ENCODE results near the gene NFIB.
A peak's percentile ranks its signal among the peaks of the same experiment; 100 is the strongest.

NFIB gene

GRCh38 chr9:14079440-14079839, 234.5 kb downstream of the NFIB start:
- no peaks in the 10 kb centered on the region for H3K36me3 ChIP-seq (ENCODE audit: low read depth)
- no peak for TF ChIP-seq CTCF (IDR thresholded peaks at IDR 0.05; ENCODE audit: poor library complexity, severe bottlenecking)
- peak overlapping the region; percentile 63 for H3K27ac ChIP-seq (ENCODE audit: poor library complexity, severe bottlenecking)
- DNase-seq (ENCODE audit: low spot score) (no peak), ATAC-seq (ENCODE audit: low read depth) (no peak)
- H3K4me1 ChIP-seq (ENCODE audit: insufficient read depth, poor library complexity, severe bottlenecking), result peaks cover 15% of the 10 kb centered on the region
- H3K27me3 ChIP-seq (ENCODE audit: insufficient read depth, poor library complexity, severe bottlenecking), result no peaks in the 10 kb centered on the region
- no peaks in the 10 kb centered on the region for H3K9me3 ChIP-seq (ENCODE audit: severe bottlenecking)
- no peak overlapping the region for H3K4me3 ChIP-seq (ENCODE audit: severe bottlenecking)

DNA sequence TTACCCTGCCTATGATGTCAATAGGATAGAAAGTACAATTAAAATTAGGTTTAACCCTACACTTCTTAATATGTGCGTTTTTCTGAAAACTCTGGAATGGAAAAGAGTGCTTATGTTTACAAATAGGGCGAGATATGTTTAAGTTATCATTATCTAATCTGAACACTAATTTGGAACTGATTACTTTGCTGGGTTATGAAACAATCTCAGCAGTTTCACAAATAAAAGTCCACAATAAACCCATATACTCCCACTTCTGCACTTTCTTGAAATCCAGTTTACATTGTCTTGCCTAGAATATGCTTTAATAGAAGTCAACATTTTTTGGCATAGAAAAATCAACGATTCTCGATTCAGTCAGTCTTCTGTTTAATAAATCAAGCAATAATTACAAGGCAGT, 236.3 kb downstream of the NFIB start:
- no peak overlapping the region for H3K27ac ChIP-seq (ENCODE audit: poor library complexity, severe bottlenecking)

DNA sequence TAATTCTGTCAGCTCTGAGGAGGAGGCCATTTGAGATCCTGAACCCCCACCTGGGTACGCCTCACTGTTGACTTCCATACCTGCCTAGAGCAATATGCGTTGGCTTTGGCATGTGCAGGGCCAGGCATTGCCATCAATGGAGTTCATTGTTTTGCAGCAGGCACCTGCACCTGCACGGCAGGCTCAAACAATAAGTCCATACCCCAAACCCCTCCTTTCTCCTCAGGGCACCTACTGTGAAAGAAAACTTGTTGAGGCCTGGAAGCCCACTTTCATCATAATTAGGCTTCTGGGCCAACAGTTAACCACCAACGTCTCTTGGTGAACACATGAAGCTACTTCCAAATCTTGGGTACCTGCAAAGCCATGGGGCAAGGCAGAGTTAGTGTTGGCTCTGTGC, 238.7 kb downstream of the NFIB start:
- ATAC-seq (ENCODE audit: low read depth) (peak; percentile 30; the same call in 1 of the 3 replicates), DNase-seq (ENCODE audit: low spot score) (no peak)
- Histone ChIP-seq H3K27ac (ENCODE audit: poor library complexity, severe bottlenecking) (no peak overlapping the region), H3K9me3 (ENCODE audit: severe bottlenecking) (no peaks in the 10 kb centered on the region), H3K4me1 (ENCODE audit: insufficient read depth, poor library complexity, severe bottlenecking) (no peaks in the 10 kb centered on the region), H3K27me3 (ENCODE audit: insufficient read depth, poor library complexity, severe bottlenecking) (no peaks in the 10 kb centered on the region), H3K36me3 (ENCODE audit: low read depth) (no peaks in the 10 kb centered on the region), H3K4me3 (ENCODE audit: severe bottlenecking) (no peak overlapping the region)
- no peak for TF ChIP-seq CTCF (IDR thresholded peaks at IDR 0.05; ENCODE audit: poor library complexity, severe bottlenecking)

More for the DNA sequence above, 236.3 kb downstream of the NFIB start:
- H3K27me3 ChIP-seq (ENCODE audit: insufficient read depth, poor library complexity, severe bottlenecking), result no peaks in the 10 kb centered on the region
- H3K4me1 ChIP-seq (ENCODE audit: insufficient read depth, poor library complexity, severe bottlenecking), result peaks cover 15% of the 10 kb centered on the region
- H3K9me3 ChIP-seq (ENCODE audit: severe bottlenecking), result no peaks in the 10 kb centered on the region
- no peaks in the 10 kb centered on the region for H3K36me3 ChIP-seq (ENCODE audit: low read depth)
- ATAC-seq (ENCODE audit: low read depth), result no peak
- no peak for TF ChIP-seq CTCF (IDR thresholded peaks at IDR 0.05; ENCODE audit: poor library complexity, severe bottlenecking)
- DNase-seq (ENCODE audit: low spot score), result no peak
- H3K4me3 ChIP-seq (ENCODE audit: severe bottlenecking), result no peak overlapping the region

GRCh38 chr9:14072850-14073249, 241.1 kb downstream of the NFIB start:
- Histone ChIP-seq H3K27me3 (ENCODE audit: insufficient read depth, poor library complexity, severe bottlenecking) (no peaks in the 10 kb centered on the region), H3K4me1 (ENCODE audit: insufficient read depth, poor library complexity, severe bottlenecking) (no peaks in the 10 kb centered on the region), H3K36me3 (ENCODE audit: low read depth) (no peaks in the 10 kb centered on the region), H3K27ac (ENCODE audit: poor library complexity, severe bottlenecking) (no peak overlapping the region), H3K4me3 (ENCODE audit: severe bottlenecking) (no peak overlapping the region), H3K9me3 (ENCODE audit: severe bottlenecking) (no peaks in the 10 kb centered on the region)
- DNase-seq (ENCODE audit: low spot score) (no peak), ATAC-seq (ENCODE audit: low read depth) (no peak; the same call in 2 of the 3 replicates)
- TF ChIP-seq CTCF (IDR thresholded peaks at IDR 0.05; ENCODE audit: poor library complexity, severe bottlenecking), result no peak

DNA sequence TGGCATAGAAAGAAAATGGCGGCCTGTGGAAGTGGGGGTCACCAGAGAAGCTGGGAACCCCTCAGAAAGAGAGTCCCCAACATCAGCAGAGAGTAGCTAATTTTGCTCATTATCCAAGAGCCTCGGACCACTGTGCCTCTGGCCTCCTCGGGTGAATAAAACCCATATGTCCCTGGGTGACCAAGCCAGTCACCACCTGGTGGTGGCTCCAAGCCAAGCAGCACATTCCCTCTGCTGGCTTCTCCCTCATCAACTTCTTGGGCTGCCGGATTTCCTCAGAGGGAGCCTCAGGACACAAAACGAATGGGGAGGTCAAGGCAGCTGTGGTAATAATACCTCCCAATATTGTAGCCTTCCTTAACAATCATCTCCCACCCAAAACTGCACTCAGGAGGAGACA, 242.5 kb downstream of the NFIB start:
- Histone ChIP-seq H3K36me3 (ENCODE audit: low read depth) (no peaks in the 10 kb centered on the region), H3K9me3 (ENCODE audit: severe bottlenecking) (no peaks in the 10 kb centered on the region), H3K27ac (ENCODE audit: poor library complexity, severe bottlenecking) (no peak overlapping the region), H3K4me3 (ENCODE audit: severe bottlenecking) (no peak overlapping the region), H3K4me1 (ENCODE audit: insufficient read depth, poor library complexity, severe bottlenecking) (peaks cover 4% of the 10 kb centered on the region), H3K27me3 (ENCODE audit: insufficient read depth, poor library complexity, severe bottlenecking) (no peaks in the 10 kb centered on the region)
- no peak for TF ChIP-seq CTCF (IDR thresholded peaks at IDR 0.05; ENCODE audit: poor library complexity, severe bottlenecking)
- no peak for DNase-seq (ENCODE audit: low spot score)
- ATAC-seq (ENCODE audit: low read depth), result no peak

Data from RWPE2 (cell line).